Activated T-cell treated with anti-CD3 and anti-CD28 coated beads, Interleukin-2, amount 50 U/mL, for 48 hours (primary cell): ENCODE data around the gene RIMBP2.

Experiments used
- DNase-seq, 2 experiments: peaks; one replicate each; pipeline ENCODE4 v3.0.0-alpha.2; 2020

RIMBP2 gene

DNA sequence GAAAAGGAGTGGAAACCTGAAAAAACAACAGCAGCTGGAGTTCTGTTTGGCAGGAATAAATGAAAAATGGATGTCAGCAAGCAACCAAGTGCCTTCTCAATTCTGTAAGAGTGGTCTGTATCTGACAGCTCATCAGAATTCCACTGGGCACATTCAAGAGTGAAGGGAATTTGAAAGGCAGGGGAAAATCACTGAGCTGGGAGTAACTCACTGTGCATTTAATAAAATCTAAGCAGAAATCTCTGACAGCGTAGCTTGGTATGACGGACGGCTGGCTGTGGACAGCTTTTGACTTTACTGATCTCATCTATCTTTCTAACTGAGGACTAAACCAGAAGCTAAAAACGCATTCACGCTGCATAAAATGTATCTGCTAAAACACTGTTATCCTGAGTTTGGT, 153.4 kb downstream of the RIMBP2 start:
- no peak for DNase-seq

DNA sequence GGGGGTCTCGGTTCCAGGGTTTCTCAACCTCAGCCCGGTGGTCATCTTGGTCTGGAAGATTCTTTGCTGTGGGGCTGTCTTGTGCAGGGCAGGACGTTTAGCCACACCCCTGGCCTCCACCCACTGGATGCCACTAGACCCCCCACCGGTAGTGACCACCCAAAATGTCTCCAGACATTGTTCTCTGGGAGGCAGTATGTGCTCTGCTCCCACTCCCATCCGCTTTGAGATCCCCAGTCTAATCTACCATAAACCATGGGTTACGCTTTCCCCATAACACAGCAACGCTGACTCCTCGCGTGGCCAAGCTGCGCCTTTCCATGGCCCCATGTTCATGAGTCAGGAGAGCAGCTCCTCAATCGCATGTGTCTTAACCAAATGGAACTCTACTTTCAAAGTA, 155.8 kb downstream of the RIMBP2 start:
- no peak for DNase-seq

- DNase-seq = no peak
These were observed 156.3 kb downstream of the RIMBP2 start for GRCh38 chr12:130559806-130560205.

DNA sequence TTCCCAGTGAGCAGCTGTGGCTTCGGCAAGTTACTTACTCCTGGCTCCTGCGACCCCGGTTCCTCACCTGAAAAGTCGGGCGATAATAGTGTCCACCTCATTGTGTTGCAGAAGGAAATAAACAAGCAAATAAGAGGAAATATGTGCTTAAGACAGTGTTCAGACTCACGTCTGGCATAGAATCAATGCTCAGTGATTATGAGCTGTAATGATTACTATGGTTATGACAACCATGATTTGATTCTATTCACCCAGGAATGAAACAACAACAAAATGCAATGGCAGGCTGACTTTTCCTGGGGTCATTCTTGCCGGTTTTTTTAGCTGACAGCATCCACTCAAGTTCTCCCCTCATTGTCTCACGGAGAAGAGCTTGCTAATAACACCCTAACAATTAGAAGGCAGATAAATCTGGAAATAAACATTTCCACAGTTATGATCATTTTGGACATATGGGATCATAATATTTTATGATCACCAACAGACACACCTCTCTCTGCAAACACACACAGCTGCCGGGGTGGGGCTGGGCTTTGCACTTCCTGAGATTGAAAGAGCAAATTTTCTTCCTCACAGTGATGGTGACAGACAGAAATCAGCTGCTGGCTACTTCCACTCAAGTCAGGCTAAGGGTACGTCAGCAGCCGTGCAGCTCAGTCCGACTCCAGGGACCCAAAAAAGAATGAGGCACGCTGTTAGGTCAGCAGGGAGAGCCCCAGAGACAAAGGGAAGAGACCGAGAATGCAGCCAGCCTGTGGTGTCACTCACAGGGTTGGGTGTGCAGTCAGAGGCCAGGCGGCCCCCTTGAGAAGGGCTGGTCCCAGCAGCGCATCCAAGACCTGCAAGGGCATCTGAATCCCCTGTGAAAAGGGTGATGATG, 158.0 kb downstream of the RIMBP2 start:
- no peak for DNase-seq

GRCh38 chr12:130557201-130557600, 158.9 kb downstream of the RIMBP2 start:
- no peak for DNase-seq

GRCh38 chr12:130556486-130557055, 159.5 kb downstream of the RIMBP2 start:
- DNase-seq = no peak

DNA sequence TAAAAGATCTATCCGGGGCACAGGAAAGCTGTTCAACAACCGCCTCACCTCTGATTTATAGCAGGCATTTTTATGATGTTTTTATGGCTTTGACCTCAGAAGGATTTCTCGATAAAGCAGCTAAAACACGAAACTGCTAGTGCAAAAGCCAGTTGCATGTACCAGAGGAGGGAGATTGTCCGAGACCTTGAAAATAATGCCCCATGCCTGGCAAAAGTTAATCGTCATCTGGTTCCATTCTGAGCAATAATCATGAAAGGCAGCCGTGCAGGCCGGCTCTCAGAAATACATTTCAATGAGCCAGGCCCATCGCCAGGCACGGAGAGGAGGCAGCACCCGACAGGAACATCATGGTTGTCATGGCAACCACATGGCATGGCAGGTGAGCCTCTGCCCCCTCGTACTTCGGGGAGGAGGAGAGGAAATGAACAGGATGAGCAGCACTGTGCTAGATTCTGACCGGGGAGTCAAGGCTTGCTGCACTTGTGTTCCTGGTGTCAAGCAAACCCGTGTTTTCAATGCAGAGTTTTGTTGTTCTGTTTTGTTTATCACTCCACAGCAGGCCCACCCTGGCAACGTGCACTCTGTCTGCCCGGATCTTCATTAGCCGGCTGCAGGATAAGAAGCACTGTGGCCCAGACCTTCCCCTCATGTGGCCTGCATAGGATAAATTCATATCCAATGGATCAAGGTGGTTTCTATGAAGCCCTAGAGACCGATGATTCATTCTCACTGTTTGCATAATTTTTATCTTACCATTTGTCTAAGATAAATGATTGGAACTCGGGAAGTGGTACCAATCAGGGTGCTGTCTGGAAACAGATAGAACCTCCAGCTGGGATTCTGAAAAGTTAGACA, 160.2 kb downstream of the RIMBP2 start:
- DNase-seq = no peak

- no peak for DNase-seq
These were observed 160.9 kb downstream of the RIMBP2 start for GRCh38 chr12:130555221-130555620.

GRCh38 chr12:130552483-130552996, 163.6 kb downstream of the RIMBP2 start:
- DNase-seq = no peak

GRCh38 chr12:130549361-130549760, 166.7 kb downstream of the RIMBP2 start:
- DNase-seq = no peak

DNA sequence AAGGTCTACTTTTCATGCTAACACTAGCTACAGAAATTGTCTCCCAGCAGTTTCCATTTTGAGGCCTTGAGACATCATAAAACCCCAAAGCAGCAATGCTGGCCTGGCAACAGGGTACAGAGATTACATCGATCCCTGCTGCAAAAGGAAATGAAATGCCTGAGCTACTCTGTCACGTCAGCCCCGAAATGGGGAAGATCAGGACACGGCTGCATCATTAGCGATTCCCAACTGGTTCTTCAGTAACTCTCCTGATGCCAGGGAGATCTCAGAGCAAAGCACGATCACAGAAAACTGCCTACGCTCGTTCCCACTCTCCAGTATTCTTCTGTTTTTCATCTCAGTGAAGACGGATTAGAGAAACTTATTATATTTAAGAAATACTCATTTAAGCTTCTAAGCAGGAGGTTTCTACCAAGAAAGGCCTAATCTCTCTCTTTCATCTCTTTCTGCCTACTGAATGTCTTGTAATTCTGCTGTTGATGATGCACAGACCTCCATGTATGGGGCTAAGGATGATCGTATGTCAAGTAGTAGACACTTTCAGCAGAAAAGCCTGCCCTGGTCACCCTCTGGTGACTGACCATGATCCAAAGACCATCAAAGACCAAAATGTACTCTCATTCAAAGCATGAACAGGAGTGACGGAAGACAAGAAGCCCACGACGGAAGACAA, 168.5 kb downstream of the RIMBP2 start:
- DNase-seq = no peak

GRCh38 chr12:130546494-130546893, 169.6 kb downstream of the RIMBP2 start:
- DNase-seq = no peak

- DNase-seq = no peak
These were observed 170.6 kb downstream of the RIMBP2 start for GRCh38 chr12:130545475-130545874.

DNA sequence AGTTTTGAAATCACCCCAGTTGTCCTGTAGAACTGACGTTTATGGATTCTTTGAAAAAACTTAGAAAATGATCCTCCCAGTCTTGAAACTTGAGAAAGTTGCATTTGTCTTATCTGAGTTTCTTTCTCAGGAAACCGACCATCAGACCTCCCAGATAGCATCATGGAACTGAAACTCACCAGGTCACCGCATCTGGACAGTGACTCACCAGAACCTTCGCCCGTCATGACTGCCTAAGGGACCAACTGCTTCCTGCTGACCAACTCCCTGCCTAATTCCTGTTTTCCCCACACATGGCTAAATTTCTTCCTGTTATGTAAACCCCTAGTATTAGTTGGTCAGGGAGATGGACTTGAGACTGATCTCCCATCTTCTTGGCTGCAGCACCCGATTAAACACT, 175.7 kb downstream of the RIMBP2 start:
- no peak for DNase-seq

GRCh38 chr12:130538343-130539095, 177.6 kb downstream of the RIMBP2 start:
- DNase-seq = no peak

DNA sequence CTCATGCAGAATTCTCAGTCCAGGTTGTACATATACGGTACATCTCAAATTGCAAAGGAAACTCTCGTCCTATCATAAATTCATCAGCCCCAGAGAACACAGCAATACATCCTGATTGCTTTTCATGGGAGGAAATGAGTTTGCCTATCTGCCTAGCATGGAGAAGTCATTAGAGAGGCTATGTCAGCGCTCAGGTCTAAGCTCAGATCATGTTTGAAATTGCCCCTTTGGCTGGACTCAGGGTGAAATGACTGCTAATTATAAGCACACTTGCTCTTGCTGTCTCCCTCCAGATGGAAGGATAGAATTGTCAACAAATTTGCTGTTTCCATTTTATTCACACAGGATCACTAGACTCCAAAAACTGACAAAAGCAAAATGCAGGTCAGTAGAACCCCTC, 178.4 kb downstream of the RIMBP2 start:
- DNase-seq = no peak

- no peak for DNase-seq
These were observed 179.0 kb downstream of the RIMBP2 start for GRCh38 chr12:130537051-130537450.

DNA sequence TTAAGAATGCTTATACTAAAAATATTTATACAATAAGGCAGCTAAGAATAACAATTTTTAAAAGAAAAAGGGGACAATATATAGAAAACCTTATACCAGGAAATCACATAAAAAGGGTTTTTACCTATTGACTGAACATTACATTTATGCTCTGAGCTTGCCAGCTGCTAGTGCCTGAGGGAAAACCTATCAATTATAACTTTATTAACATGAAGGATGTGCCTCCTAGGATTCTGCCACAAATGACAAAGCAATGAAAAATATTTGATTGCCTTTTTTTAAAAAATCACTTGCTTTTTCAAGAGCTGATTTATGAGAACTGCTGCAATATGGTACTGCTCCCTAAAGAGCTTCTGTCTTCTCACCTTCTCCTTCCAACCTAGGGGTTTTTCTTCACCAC, 185.7 kb downstream of the RIMBP2 start:
- no peak for DNase-seq

GRCh38 chr12:130529781-130530180, 186.3 kb downstream of the RIMBP2 start:
- DNase-seq = no peak

- no peak for DNase-seq
These were observed 188.9 kb downstream of the RIMBP2 start for GRCh38 chr12:130527239-130527638.

DNA sequence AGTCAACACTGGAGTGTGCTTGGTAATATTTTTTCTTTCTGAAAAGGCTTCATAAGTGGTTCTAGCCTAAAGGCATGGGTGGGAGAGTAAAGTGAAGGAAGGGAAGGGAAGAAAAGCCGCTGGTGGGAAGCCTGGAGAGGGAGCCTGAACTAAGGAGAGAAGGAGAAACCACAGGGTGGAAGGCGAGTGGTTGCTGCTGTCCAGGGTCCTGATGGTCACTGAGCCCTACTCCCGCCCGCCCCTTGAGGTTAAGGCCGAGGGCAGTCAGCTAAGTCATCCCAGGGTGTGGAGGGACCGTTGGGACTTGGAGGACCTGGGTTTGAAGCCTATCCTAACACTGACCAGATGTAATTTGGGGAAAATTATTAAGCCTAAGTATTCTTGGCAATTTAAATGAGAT, 189.3 kb downstream of the RIMBP2 start:
- no peak for DNase-seq
